GM12878 (cell line): ENCODE results near the gene HHAT. TPM values are rescaled to one million over a fixed set of nuclear protein-coding genes. Genes with fewer than 3 reads are reported as not detected.

Experiments used
- CBX3 ChIP-seq: fragments of 200-600 bp; sonication (generic); IDR thresholded peaks from 2 replicates; pipeline ENCODE4 v1.6.1; 2016; ENCODE audit warnings: low read depth, borderline replicate concordance
- CHD2 ChIP-seq: IDR thresholded peaks from 2 replicates; pipeline ENCODE4 v1.6.1; 2011; ENCODE audit warnings: low read depth, low read length, improper control_type of control experiment, borderline replicate concordance
- CHD4 ChIP-seq: fragments of 200-600 bp; sonication (generic); IDR thresholded peaks from 2 replicates; pipeline ENCODE4 v1.6.1; 2016; ENCODE audit warnings: mild to moderate bottlenecking
- CTCF ChIP-seq, 3 experiments: IDR thresholded peaks in 2 of 3; conservative IDR thresholded peaks in 1 of 3; 2 replicates each; pipeline ENCODE4 v1.5.1; 2011; ENCODE audit warnings: low read depth in 3 of 3, low read length in 3 of 3, mild to moderate bottlenecking in 3 of 3, control low read depth in 2 of 3, moderate library complexity in 2 of 3, inconsistent platforms in 1 of 3, mixed read lengths in 1 of 3; ENCODE audit not compliant: control insufficient read depth in 2 of 3, insufficient read depth in 1 of 3; ENCODE audit errors: extremely low read depth in 1 of 3
- EED ChIP-seq: sonication (generic); IDR thresholded peaks from 2 replicates; pipeline ENCODE4 v1.6.1; 2016; ENCODE audit warnings: antibody characterized with exemption, low read depth
- EP300 ChIP-seq, 2 experiments: fragments of 150-350 bp in 1 of 2; IDR thresholded peaks; 2 replicates each; pipeline ENCODE4 v1.6.1; 2011 to 2012; ENCODE audit warnings: low read depth in 2 of 2, low read length in 2 of 2, borderline replicate concordance in 1 of 2, improper control_type of control experiment in 1 of 2, inconsistent platforms in 1 of 2; ENCODE audit not compliant: control insufficient read depth in 1 of 2
- NFYB ChIP-seq: IDR thresholded peaks from 2 replicates; pipeline ENCODE4 v1.6.1; 2011; ENCODE audit warnings: low read depth, mild to moderate bottlenecking, low read length, improper control_type of control experiment, moderate library complexity; ENCODE audit not compliant: insufficient read depth
- polyA plus RNA-seq, 11 experiments: library from polyadenylated mRNA; depleted of rRNA in 4 of 11; unstranded in 6 of 11; stranded (reverse) in 5 of 11; fragments of >200 nt; fragmentation: Nextera tagmentation in 4 of 11; fragmentation: Illumina TruSeq in 1 of 11; extraction: Ambion mirVana in 4 of 11; extraction: Trizol in 1 of 11; gene quantifications; 1 replicate in 1 of 11; 2 replicates in 10 of 11; pipeline versions ENCODE4 v1.2.1 to v1.2.3, GENCODE V29; 2011 to 2016; ENCODE audit warnings: inconsistent platforms in 2 of 11, missing spikeins in 2 of 11, low read depth in 1 of 11
- total RNA-seq, 4 experiments: library from RNA; depleted of rRNA in 3 of 4; stranded (reverse); fragments of >200 nt in 3 of 4; fragmentation: Illumina TruSeq in 1 of 4; extraction: Trizol in 1 of 4; gene quantifications; 2 replicates each; pipeline versions ENCODE4 v1.2.1 to v1.2.3, GENCODE V29; 2013 to 2021
- TF ChIP-seq, protein P1 (sequence below): fragments of 450-650 bp; IDR thresholded peaks from 2 replicates; pipeline ENCODE4 v1.6.1; 2017; ENCODE audit warnings: mild to moderate bottlenecking, moderate library complexity
- TF ChIP-seq, protein P2 (sequence below): fragments of 450-650 bp; formaldehyde crosslinking; IDR thresholded peaks from 2 replicates; pipeline ENCODE4 v1.5.0; 2022; ENCODE audit warnings: mild to moderate bottlenecking, missing genetic modification characterization

The HHAT gene
- total and polyA plus RNA-seq, 10 of the 15 experiments (the other 5 are each of a cell fraction or from before 2014, with no cell fraction given), result 1.2 to 37.6 (median 2.6) TPM

- TF ChIP-seq CHD2, result no peak
- TF ChIP-seq, protein P1, sequence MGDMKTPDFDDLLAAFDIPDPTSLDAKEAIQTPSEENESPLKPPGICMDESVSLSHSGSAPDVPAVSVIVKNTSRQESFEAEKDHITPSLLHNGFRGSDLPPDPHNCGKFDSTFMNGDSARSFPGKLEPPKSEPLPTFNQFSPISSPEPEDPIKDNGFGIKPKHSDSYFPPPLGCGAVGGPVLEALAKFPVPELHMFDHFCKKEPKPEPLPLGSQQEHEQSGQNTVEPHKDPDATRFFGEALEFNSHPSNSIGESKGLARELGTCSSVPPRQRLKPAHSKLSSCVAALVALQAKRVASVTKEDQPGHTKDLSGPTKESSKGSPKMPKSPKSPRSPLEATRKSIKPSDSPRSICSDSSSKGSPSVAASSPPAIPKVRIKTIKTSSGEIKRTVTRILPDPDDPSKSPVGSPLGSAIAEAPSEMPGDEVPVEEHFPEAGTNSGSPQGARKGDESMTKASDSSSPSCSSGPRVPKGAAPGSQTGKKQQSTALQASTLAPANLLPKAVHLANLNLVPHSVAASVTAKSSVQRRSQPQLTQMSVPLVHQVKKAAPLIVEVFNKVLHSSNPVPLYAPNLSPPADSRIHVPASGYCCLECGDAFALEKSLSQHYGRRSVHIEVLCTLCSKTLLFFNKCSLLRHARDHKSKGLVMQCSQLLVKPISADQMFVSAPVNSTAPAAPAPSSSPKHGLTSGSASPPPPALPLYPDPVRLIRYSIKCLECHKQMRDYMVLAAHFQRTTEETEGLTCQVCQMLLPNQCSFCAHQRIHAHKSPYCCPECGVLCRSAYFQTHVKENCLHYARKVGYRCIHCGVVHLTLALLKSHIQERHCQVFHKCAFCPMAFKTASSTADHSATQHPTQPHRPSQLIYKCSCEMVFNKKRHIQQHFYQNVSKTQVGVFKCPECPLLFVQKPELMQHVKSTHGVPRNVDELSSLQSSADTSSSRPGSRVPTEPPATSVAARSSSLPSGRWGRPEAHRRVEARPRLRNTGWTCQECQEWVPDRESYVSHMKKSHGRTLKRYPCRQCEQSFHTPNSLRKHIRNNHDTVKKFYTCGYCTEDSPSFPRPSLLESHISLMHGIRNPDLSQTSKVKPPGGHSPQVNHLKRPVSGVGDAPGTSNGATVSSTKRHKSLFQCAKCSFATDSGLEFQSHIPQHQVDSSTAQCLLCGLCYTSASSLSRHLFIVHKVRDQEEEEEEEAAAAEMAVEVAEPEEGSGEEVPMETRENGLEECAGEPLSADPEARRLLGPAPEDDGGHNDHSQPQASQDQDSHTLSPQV, result no peak
- TF ChIP-seq NFYB, result no peak
- TF ChIP-seq, protein P2, sequence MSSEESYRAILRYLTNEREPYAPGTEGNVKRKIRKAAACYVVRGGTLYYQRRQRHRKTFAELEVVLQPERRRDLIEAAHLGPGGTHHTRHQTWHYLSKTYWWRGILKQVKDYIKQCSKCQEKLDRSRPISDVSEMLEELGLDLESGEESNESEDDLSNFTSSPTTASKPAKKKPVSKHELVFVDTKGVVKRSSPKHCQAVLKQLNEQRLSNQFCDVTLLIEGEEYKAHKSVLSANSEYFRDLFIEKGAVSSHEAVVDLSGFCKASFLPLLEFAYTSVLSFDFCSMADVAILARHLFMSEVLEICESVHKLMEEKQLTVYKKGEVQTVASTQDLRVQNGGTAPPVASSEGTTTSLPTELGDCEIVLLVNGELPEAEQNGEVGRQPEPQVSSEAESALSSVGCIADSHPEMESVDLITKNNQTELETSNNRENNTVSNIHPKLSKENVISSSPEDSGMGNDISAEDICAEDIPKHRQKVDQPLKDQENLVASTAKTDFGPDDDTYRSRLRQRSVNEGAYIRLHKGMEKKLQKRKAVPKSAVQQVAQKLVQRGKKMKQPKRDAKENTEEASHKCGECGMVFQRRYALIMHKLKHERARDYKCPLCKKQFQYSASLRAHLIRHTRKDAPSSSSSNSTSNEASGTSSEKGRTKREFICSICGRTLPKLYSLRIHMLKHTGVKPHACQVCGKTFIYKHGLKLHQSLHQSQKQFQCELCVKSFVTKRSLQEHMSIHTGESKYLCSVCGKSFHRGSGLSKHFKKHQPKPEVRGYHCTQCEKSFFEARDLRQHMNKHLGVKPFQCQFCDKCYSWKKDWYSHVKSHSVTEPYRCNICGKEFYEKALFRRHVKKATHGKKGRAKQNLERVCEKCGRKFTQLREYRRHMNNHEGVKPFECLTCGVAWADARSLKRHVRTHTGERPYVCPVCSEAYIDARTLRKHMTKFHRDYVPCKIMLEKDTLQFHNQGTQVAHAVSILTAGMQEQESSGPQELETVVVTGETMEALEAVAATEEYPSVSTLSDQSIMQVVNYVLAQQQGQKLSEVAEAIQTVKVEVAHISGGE (CRISPR knock-in tag), result no peak
- no peak for TF ChIP-seq CBX3
- TF ChIP-seq EP300 (IDR thresholded peaks at IDR 0.05; ENCODE audit: borderline replicate concordance in 1 of 2, control insufficient read depth in 1 of 2, low read depth in 2 of 2, low read length in 2 of 2), result no peak
- no peak for TF ChIP-seq CHD4
- no peak for TF ChIP-seq EED
- TF ChIP-seq CTCF (IDR thresholded peaks at IDR 0.05 in 2 of 3, conservative IDR thresholded peaks at IDR 0.05 in 1 of 3; ENCODE audit: control insufficient read depth in 2 of 3, extremely low read depth in 1 of 3, insufficient read depth in 1 of 3, low read depth in 3 of 3, low read length in 3 of 3), result no peak
Measured at GRCh38 chr1:210631399-210631798, 302.7 kb downstream of the HHAT start (continued).
